Natural killer cell treated with Interleukin-12 subunit alpha and Interleukin-12 subunit beta and Interleukin-15 and Interleukin-18, amount 100 ng/mL, for 72 hours (primary cell): ENCODE results near the gene SPACDR. TPM values are rescaled to one million over a fixed set of nuclear protein-coding genes. Genes with fewer than 3 reads are reported as not detected.
A peak's percentile ranks its signal among the peaks of the same experiment; 100 is the strongest.
"Not testable (repeated sequence)": the region's sequence is repeated elsewhere in the genome, so short reads cannot be mapped to it uniquely, and the experiment has no call there.

Experiments used
- ATAC-seq, 2 donors: fragments of 150-1000 bp; cut with Tn5 transposase in 1 of 2; sonication (Bioruptor Pico), chemical (Tn5 transposase) in 1 of 2; 2 replicates each; pipeline ENCODE4 v1.10.0; 2021
- DNase-seq: peaks from one replicate; pipeline ENCODE4 v3.0.0; 2022; ENCODE audit warnings: low spot score
- H3K27ac Mint-ChIP-seq, 2 donors: 1 replicate in 1 of 2; 2 replicates in 1 of 2; pipeline ENCODE4 v1.8.0; 2022; ENCODE audit warnings: mixed read lengths in 2 of 2, mild to moderate bottlenecking in 1 of 2, moderate library complexity in 1 of 2
- H3K27me3 Mint-ChIP-seq, 2 donors: 1 replicate in 1 of 2; 2 replicates in 1 of 2; pipeline ENCODE4 v1.8.0; 2022; ENCODE audit warnings: mixed read lengths in 2 of 2
- H3K36me3 Mint-ChIP-seq: one replicate; pipeline ENCODE4 v1.8.0; 2022; ENCODE audit warnings: mixed read lengths
- H3K4me1 Mint-ChIP-seq, 2 donors: 1 replicate in 1 of 2; 2 replicates in 1 of 2; pipeline ENCODE4 v1.8.0; 2022; ENCODE audit warnings: low read depth in 2 of 2, mixed read lengths in 2 of 2, mild to moderate bottlenecking in 1 of 2
- H3K4me3 Mint-ChIP-seq: one replicate; pipeline ENCODE4 v1.8.0; 2022; ENCODE audit warnings: mixed read lengths
- H3K9me3 Mint-ChIP-seq: 2 replicates; pipeline ENCODE4 v1.8.0; 2022; ENCODE audit warnings: mixed read lengths
- total RNA-seq, 2 donors: library from RNA; stranded (reverse); gene quantifications; one replicate each; pipeline ENCODE4 v1.2.3, GENCODE V29; 2022

Gene SPACDR
- total RNA-seq, 2 donors from 2014 or later, result 2.4 to 4.2 TPM

GRCh38 chr7:100441641-100442535 is 22.2 kb downstream of the SPACDR start:
- no peaks in the 10 kb centered on the region for H3K36me3 Mint-ChIP-seq
- H3K9me3 Mint-ChIP-seq, result no peaks in the 10 kb centered on the region
- H3K4me1 Mint-ChIP-seq, result no peaks in the 10 kb centered on the region
- H3K4me3 Mint-ChIP-seq, result no peak overlapping the region
- no peak overlapping the region for H3K27ac Mint-ChIP-seq
- peak in 1 of 2 donors; percentile 24 for ATAC-seq
- no peak for DNase-seq
- H3K27me3 Mint-ChIP-seq, result no peaks in the 10 kb centered on the region

GRCh38 chr7:100439244-100439643 is 24.8 kb downstream of the SPACDR start:
- H3K27me3 Mint-ChIP-seq, H3K27ac Mint-ChIP-seq, H3K4me3 Mint-ChIP-seq, DNase-seq, H3K36me3 Mint-ChIP-seq, H3K9me3 Mint-ChIP-seq, ATAC-seq: not testable (repeated sequence)
- H3K4me1 Mint-ChIP-seq, result peaks cover 10 to 11% of the 10 kb centered on the region in 2 donors

- H3K27ac Mint-ChIP-seq, H3K27me3 Mint-ChIP-seq, H3K36me3 Mint-ChIP-seq, DNase-seq, ATAC-seq, H3K9me3 Mint-ChIP-seq, H3K4me3 Mint-ChIP-seq: not testable (repeated sequence)
- H3K4me1 Mint-ChIP-seq, result peaks cover 12 to 16% of the 10 kb centered on the region in 2 donors
These were observed 25.3 kb downstream of the SPACDR start for GRCh38 chr7:100438731-100439130.

- Mint-ChIP-seq H3K4me1 (peaks cover 14 to 20% of the 10 kb centered on the region in 2 donors), H3K27ac (no peak overlapping the region), H3K27me3 (no peaks in the 10 kb centered on the region), H3K4me3 (peak overlapping the region; percentile 20), H3K9me3 (no peaks in the 10 kb centered on the region), H3K36me3 (peaks cover 9% of the 10 kb centered on the region)
- no peak for ATAC-seq
- DNase-seq, result no peak
These were observed 25.9 kb downstream of the SPACDR start for GRCh38 chr7:100438172-100438571.

GRCh38 chr7:100437150-100438100 is 26.6 kb downstream of the SPACDR start:
- Mint-ChIP-seq H3K27ac (no peak overlapping the region), H3K4me1 (peaks cover 17 to 24% of the 10 kb centered on the region in 2 donors), H3K27me3 (no peaks in the 10 kb centered on the region), H3K4me3 (peak overlapping the region; percentile 3), H3K36me3 (peaks cover 11% of the 10 kb centered on the region), H3K9me3 (no peaks in the 10 kb centered on the region)
- no peak for DNase-seq
- no peak for ATAC-seq

- Mint-ChIP-seq H3K4me1 (peaks cover 29 to 36% of the 10 kb centered on the region in 2 donors), H3K27me3 (no peaks in the 10 kb centered on the region), H3K36me3 (peaks cover 14% of the 10 kb centered on the region), H3K27ac (peak overlapping the region; percentile 89 to 91), H3K9me3 (no peaks in the 10 kb centered on the region), H3K4me3 (peak overlapping the region; percentile 97)
- peak; percentile 57 to 59 for ATAC-seq
- no peak for DNase-seq
These were observed 28.4 kb downstream of the SPACDR start for GRCh38 chr7:100435401-100436304.

GRCh38 chr7:100434297-100435144 is 29.5 kb downstream of the SPACDR start:
- DNase-seq (no peak), ATAC-seq (no peak)
- peak overlapping the region; percentile 87 to 91 for H3K27ac Mint-ChIP-seq
- peaks cover 15% of the 10 kb centered on the region for H3K36me3 Mint-ChIP-seq
- no peaks in the 10 kb centered on the region for H3K27me3 Mint-ChIP-seq
- peaks cover 34 to 39% of the 10 kb centered on the region in 2 donors for H3K4me1 Mint-ChIP-seq
- peak overlapping the region; percentile 97 for H3K4me3 Mint-ChIP-seq
- H3K9me3 Mint-ChIP-seq, result no peaks in the 10 kb centered on the region

GRCh38 chr7:100433592-100434296 is 30.3 kb downstream of the SPACDR start:
- Mint-ChIP-seq H3K27ac (peak overlapping the region; percentile 51 to 91), H3K36me3 (peaks cover 19% of the 10 kb centered on the region), H3K4me3 (peak overlapping the region; percentile 97), H3K4me1 (peaks cover 41 to 46% of the 10 kb centered on the region in 2 donors), H3K9me3 (no peaks in the 10 kb centered on the region), H3K27me3 (no peaks in the 10 kb centered on the region)
- no peak for DNase-seq
- ATAC-seq, result no peak

- no peak for ATAC-seq
- peak overlapping the region; percentile 51 to 91 for H3K27ac Mint-ChIP-seq
- peaks cover 19% of the 10 kb centered on the region for H3K36me3 Mint-ChIP-seq
- H3K4me1 Mint-ChIP-seq, result peaks cover 46 to 51% of the 10 kb centered on the region in 2 donors
- no peak overlapping the region for H3K4me3 Mint-ChIP-seq
- no peak for DNase-seq
- H3K9me3 Mint-ChIP-seq, result no peaks in the 10 kb centered on the region
- no peaks in the 10 kb centered on the region for H3K27me3 Mint-ChIP-seq
These were observed 30.8 kb downstream of the SPACDR start for GRCh38 chr7:100433276-100433591.

- Mint-ChIP-seq H3K27me3 (no peaks in the 10 kb centered on the region), H3K4me1 (peaks cover 51 to 56% of the 10 kb centered on the region in 2 donors), H3K27ac (peak overlapping the region; percentile 91 to 100), H3K36me3 (peaks cover 19% of the 10 kb centered on the region), H3K4me3 (peak overlapping the region; percentile 52), H3K9me3 (no peaks in the 10 kb centered on the region)
- ATAC-seq (no peak), DNase-seq (no peak)
These were observed 31.3 kb downstream of the SPACDR start for GRCh38 chr7:100432621-100433275.

- no peak for DNase-seq
- Mint-ChIP-seq H3K9me3 (no peaks in the 10 kb centered on the region), H3K27me3 (no peaks in the 10 kb centered on the region), H3K36me3 (peaks cover 19% of the 10 kb centered on the region), H3K27ac (peak overlapping the region; percentile 91 to 100), H3K4me3 (peak overlapping the region; percentile 52), H3K4me1 (peaks cover 53 to 56% of the 10 kb centered on the region in 2 donors)
- ATAC-seq, result no peak
These were observed 32.0 kb downstream of the SPACDR start for GRCh38 chr7:100432053-100432452.
